GM23338 (cell line): ENCODE data around the gene INPP5A. TPM values are rescaled to one million over a fixed set of nuclear protein-coding genes. Genes with fewer than 3 reads are reported as not detected.

Experiments used
- CREB1 ChIP-seq: fragments of 250-450 bp; sonication (Bioruptor Pico); IDR thresholded peaks from 2 replicates; pipeline ENCODE4 v1.5.0; 2020; ENCODE audit warnings: low read depth, mild to moderate bottlenecking, moderate library complexity
- CTCF ChIP-seq, 2 experiments: fragments of 200-600 bp in 1 of 2; sonication (generic) in 1 of 2; conservative IDR thresholded peaks; 2 replicates each; pipeline versions ENCODE4 v1.5.1 to v1.6.1; 2016 to 2017; ENCODE audit warnings: antibody characterized with exemption in 2 of 2, low read depth in 2 of 2, mild to moderate bottlenecking in 2 of 2, moderate library complexity in 1 of 2
- POLR2AphosphoS5 ChIP-seq: IDR thresholded peaks from 2 replicates; pipeline ENCODE4 v1.6.1; 2016; ENCODE audit warnings: antibody characterized with exemption, low read depth
- ZNF462 ChIP-seq: fragments of 250-450 bp; sonication (Bioruptor Pico); IDR thresholded peaks from 2 replicates; pipeline ENCODE4 v1.5.0; 2020; ENCODE audit warnings: mild to moderate bottlenecking, moderate library complexity
- polyA plus RNA-seq: library from polyadenylated mRNA; unstranded; fragments of >200 nt; fragmentation: Nextera tagmentation; extraction: Ambion mirVana; gene quantifications from 2 replicates; pipeline ENCODE4 v1.2.1, GENCODE V29; 2016
- total RNA-seq: library from RNA; depleted of rRNA; stranded (reverse); fragments of >200 nt; shearing (Covaris generic); gene quantifications from 2 replicates; pipeline ENCODE4 v1.2.3, GENCODE V29; 2014
- TF ChIP-seq, protein P1 (sequence below): IDR thresholded peaks from one replicate; pipeline ENCODE4 v1.6.1; 2018; ENCODE audit warnings: antibody characterized with exemption; ENCODE audit not compliant: unreplicated experiment

The INPP5A gene
- total and polyA plus RNA-seq, 2 experiments from 2014 or later: 5.9 to 40.6 TPM

GRCh38 chr10:132714986-132715775 is 177.6 kb downstream of the INPP5A start (continued):
- no peak for TF ChIP-seq ZNF462 (CRISPR knock-in tag)
- no peak for TF ChIP-seq CREB1 (CRISPR knock-in tag)
- TF ChIP-seq, protein P1, sequence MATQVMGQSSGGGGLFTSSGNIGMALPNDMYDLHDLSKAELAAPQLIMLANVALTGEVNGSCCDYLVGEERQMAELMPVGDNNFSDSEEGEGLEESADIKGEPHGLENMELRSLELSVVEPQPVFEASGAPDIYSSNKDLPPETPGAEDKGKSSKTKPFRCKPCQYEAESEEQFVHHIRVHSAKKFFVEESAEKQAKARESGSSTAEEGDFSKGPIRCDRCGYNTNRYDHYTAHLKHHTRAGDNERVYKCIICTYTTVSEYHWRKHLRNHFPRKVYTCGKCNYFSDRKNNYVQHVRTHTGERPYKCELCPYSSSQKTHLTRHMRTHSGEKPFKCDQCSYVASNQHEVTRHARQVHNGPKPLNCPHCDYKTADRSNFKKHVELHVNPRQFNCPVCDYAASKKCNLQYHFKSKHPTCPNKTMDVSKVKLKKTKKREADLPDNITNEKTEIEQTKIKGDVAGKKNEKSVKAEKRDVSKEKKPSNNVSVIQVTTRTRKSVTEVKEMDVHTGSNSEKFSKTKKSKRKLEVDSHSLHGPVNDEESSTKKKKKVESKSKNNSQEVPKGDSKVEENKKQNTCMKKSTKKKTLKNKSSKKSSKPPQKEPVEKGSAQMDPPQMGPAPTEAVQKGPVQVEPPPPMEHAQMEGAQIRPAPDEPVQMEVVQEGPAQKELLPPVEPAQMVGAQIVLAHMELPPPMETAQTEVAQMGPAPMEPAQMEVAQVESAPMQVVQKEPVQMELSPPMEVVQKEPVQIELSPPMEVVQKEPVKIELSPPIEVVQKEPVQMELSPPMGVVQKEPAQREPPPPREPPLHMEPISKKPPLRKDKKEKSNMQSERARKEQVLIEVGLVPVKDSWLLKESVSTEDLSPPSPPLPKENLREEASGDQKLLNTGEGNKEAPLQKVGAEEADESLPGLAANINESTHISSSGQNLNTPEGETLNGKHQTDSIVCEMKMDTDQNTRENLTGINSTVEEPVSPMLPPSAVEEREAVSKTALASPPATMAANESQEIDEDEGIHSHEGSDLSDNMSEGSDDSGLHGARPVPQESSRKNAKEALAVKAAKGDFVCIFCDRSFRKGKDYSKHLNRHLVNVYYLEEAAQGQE: no peak
- no peak for TF ChIP-seq POLR2AphosphoS5
- no peak for TF ChIP-seq CTCF (conservative IDR thresholded peaks at IDR 0.05; ENCODE audit: low read depth in 2 of 2)
